Hepatocyte (in vitro differentiated cells): ENCODE data around the gene SERINC1.

Experiments
- EZH2phosphoT487 ChIP-seq: fragments of 200-600 bp; sonication (generic); IDR thresholded peaks from one replicate; pipeline ENCODE4 v1.6.1; 2018; ENCODE audit warnings: antibody characterized with exemption, mild to moderate bottlenecking, low read depth, moderate library complexity; ENCODE audit not compliant: unreplicated experiment, severe bottlenecking
- TF ChIP-seq, protein P1 (sequence below): fragments of 200-600 bp; sonication (generic); IDR thresholded peaks from 2 replicates; pipeline ENCODE4 v1.5.1; 2016; ENCODE audit warnings: antibody characterized with exemption, mild to moderate bottlenecking; ENCODE audit not compliant: poor library complexity

GRCh38 chr6:122459240-122459639 lies 12.4 kb downstream of the SERINC1 start:
- TF ChIP-seq, protein P1, sequence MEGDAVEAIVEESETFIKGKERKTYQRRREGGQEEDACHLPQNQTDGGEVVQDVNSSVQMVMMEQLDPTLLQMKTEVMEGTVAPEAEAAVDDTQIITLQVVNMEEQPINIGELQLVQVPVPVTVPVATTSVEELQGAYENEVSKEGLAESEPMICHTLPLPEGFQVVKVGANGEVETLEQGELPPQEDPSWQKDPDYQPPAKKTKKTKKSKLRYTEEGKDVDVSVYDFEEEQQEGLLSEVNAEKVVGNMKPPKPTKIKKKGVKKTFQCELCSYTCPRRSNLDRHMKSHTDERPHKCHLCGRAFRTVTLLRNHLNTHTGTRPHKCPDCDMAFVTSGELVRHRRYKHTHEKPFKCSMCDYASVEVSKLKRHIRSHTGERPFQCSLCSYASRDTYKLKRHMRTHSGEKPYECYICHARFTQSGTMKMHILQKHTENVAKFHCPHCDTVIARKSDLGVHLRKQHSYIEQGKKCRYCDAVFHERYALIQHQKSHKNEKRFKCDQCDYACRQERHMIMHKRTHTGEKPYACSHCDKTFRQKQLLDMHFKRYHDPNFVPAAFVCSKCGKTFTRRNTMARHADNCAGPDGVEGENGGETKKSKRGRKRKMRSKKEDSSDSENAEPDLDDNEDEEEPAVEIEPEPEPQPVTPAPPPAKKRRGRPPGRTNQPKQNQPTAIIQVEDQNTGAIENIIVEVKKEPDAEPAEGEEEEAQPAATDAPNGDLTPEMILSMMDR = no peak
- no peak for TF ChIP-seq EZH2phosphoT487
